Neuron (in vitro differentiated cells): Measurements from ENCODE around the gene TLE2.

Source experiments
- H2AFZ ChIP-seq: one replicate; pipeline ENCODE4 v1.6.1; 2013; ENCODE audit warnings: low read depth, mild to moderate bottlenecking, inconsistent platforms, low read length, moderate library complexity
- H3K27me3 ChIP-seq: one replicate; pipeline ENCODE4 v1.6.1; 2013; ENCODE audit warnings: low read length; ENCODE audit not compliant: insufficient read depth
- H3K36me3 ChIP-seq: one replicate; pipeline ENCODE4 v1.6.1; 2013; ENCODE audit warnings: low read length; ENCODE audit not compliant: insufficient read depth
- H3K4me1 ChIP-seq: one replicate; pipeline ENCODE4 v1.6.1; 2013; ENCODE audit warnings: low read length; ENCODE audit not compliant: insufficient read depth
- H3K4me3 ChIP-seq: 2 replicates; pipeline ENCODE4 v1.5.1; 2013; ENCODE audit warnings: mild to moderate bottlenecking, low read length, moderate library complexity
- H3K9me3 ChIP-seq: one replicate; pipeline ENCODE4 v1.6.1; 2013; ENCODE audit warnings: low read length

TLE2 gene

DNA sequence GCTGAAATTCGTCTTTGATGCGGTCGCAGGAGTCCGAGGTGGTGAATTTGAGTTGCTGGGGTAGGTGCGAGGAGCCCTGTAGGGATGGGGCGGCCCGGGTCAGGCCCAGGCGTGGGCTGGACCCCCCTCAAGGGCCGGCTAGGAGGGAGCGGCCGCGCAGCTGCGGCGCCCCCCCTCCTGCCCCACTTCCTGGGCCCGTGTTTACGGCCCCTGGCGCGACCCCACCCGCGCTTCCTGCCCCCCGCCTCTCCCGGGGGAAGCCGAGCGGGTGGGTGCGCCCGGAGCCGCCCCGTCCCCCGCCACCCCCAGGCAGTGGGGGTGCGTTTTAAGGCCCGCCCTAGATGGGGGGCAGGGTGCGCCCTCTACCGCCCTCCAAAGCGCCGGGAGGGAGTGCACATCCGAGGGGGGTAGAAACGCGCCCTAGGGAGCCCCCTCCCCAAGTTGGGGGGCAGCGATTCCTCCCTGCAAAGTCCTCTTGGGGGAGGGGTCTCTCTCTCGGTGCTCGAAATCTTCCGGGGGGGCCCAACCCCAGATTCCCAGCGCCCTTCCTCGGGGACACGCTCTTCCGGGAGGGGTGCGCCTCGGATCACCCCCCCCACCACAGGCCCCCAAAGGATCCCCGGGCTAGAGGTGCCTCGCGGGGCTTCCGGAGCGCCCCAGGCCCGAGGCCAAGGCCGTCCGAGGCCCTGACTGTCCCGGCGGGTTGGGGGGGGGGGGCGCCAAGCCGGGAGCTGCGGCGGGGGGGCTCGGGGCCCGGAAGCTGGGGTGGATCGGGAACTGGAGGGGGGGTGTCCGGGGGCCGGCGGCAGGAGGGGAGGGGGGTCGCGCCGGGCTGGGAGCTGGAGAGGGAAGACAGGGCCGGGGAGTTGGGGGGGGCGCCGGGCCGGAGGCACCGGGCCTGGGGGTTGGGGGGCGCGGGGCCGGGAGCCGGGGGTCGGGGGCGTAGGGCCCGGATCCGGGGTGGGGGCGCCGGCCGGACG lies 32.4 kb upstream of the TLE2 start:
- Histone ChIP-seq H3K9me3 (no peaks in the 10 kb centered on the region), H3K4me1 (peaks cover 13% of the 10 kb centered on the region), H3K27me3 (peaks cover 3% of the 10 kb centered on the region), H3K4me3 (peak overlapping the region; percentile 64), H3K36me3 (peaks cover 22% of the 10 kb centered on the region), H2AFZ (no peak overlapping the region)

DNA sequence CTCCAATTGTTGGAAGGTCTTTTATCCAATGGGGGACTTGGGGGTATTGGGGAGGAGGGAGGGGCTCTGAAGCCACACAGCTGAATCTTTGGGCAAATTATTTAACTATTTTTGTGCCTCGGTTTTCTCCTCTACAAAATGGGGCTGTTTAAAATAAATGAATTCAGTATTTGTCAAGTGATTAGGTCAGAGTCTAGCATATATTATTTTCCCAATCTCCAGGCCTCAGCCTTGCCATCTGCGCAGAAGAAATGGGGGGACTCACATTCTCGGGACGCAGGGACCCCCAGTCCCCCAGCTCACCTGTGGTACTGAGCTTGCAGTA lies 31.7 kb upstream of the TLE2 start:
- H3K27me3 ChIP-seq: peaks cover 3% of the 10 kb centered on the region
- H3K4me3 ChIP-seq: peak overlapping the region; percentile 64
- H3K4me1 ChIP-seq: peaks cover 15% of the 10 kb centered on the region
- H3K36me3 ChIP-seq: peaks cover 25% of the 10 kb centered on the region
- H2AFZ ChIP-seq: no peak overlapping the region
- H3K9me3 ChIP-seq: no peaks in the 10 kb centered on the region

DNA sequence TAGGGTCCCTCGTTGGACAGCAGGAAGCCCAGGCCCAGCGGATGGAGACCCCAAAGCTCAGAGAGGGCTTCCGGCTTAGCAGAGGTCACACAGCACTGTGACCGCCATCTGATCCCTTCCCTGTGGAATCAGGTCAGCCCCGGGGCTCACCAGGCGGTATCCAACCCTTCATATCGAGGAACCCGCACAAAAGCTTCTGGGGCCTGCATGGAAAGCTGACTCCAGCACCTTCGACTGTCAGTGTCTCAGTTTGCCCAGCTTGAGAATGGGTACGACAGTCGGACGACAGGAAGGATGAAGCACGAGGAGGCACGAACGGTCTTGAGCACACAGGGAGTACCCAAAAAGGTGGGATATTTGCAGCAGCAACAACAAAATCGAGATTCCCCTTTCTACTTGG lies 30.6 kb upstream of the TLE2 start:
- peaks cover 32% of the 10 kb centered on the region for H3K36me3 ChIP-seq
- H3K4me1 ChIP-seq: peaks cover 15% of the 10 kb centered on the region
- H2AFZ ChIP-seq: no peak overlapping the region

DNA sequence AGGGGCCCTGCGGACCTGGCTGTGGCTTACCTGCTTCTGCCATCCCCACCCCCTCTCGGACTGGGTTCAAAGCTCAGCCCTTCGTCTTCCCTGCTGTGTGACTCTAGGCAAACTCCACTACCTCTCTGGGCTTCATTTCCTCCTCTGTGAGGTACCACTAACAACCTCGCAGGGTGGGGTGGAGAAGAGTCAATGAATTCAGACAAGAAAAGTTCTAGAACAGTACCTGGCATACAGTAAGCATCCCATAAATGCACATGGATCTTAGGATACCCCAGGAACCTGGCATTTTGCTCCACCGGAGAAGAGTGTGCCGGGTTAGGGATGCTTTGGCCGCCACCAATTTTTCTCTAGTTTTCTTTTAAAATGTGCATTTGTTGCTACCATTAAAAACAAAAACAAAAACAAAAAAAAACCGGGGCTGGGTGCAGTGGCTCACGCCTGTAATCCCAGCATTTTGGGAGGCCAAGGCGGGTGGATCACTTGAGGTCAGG lies 29.8 kb upstream of the TLE2 start:
- Histone ChIP-seq H3K9me3 (no peaks in the 10 kb centered on the region), H3K27me3 (no peaks in the 10 kb centered on the region), H3K36me3 (peaks cover 37% of the 10 kb centered on the region), H3K4me3 (no peak overlapping the region), H2AFZ (no peak overlapping the region), H3K4me1 (peaks cover 15% of the 10 kb centered on the region)

More for the DNA sequence above, 30.6 kb upstream of the TLE2 start:
- peaks cover 3% of the 10 kb centered on the region for H3K27me3 ChIP-seq
- no peak overlapping the region for H3K4me3 ChIP-seq
- H3K9me3 ChIP-seq: no peaks in the 10 kb centered on the region

DNA sequence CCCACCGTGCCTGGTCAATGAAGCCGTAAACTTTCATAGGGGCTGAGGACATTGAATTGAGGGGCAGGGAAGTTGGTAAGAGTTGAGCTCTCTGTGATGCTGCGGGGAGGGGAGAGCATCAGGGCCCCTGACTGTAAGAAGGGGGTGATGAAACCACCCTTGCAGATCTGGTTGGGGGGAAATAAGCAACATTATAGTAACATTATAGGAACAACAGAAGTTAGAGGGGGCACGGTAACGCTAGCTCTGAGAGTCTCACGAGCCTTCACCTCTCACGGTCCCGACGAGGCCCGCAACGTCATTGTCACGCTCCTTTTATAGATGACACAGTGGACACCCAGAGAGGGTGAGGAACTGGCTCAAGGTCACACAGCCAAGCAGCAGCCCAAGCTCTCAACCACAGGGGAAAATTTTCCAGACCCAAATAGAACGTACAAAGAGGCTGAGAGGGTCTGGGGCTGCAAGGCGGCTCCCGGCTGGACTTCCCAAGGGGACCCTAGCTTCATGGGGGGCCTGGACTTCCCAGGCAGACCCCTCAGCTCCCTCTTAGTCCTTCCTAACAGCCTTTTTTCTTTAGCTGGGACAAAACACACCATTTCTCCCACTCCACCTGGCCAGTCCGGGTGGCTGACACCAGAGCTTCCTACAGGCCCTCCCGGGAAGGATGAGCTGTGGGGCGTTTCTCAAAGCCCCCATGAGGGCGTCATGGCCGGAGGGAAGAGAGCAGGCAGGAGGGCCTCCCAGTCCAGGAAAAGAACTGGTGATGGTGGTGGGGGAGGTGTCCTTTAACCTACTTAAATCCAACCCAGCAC lies 29.1 kb upstream of the TLE2 start:
- Histone ChIP-seq H2AFZ (no peak overlapping the region), H3K9me3 (no peaks in the 10 kb centered on the region), H3K4me1 (peaks cover 17% of the 10 kb centered on the region), H3K36me3 (peaks cover 38% of the 10 kb centered on the region), H3K4me3 (no peak overlapping the region), H3K27me3 (no peaks in the 10 kb centered on the region)

DNA sequence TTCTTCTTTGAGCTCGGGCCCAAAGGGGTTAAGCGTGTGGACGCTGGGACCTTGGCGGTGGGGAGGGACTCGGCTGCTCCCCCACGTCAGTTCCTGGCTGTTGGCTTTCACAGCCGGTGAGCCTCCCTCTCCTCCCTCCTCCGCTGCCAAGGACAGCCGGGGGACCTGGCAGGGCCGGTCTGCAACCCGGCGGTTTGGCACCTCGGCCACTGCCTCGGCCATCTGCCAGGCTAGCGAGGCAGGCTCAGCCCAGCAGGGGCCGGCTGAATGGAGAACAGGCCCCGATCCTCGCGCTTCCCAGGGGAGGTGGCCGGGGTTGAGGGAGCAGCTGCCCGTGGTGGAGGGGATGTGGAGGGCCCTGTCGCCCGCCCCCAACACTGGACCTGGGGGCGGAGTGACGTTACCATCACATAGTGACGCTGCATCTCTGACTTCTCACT lies 28.2 kb upstream of the TLE2 start:
- H3K27me3 ChIP-seq: no peaks in the 10 kb centered on the region
- H3K9me3 ChIP-seq: no peaks in the 10 kb centered on the region
- H3K4me3 ChIP-seq: no peak overlapping the region
- H2AFZ ChIP-seq: no peak overlapping the region
- peaks cover 40% of the 10 kb centered on the region for H3K36me3 ChIP-seq
- H3K4me1 ChIP-seq: peaks cover 17% of the 10 kb centered on the region

DNA sequence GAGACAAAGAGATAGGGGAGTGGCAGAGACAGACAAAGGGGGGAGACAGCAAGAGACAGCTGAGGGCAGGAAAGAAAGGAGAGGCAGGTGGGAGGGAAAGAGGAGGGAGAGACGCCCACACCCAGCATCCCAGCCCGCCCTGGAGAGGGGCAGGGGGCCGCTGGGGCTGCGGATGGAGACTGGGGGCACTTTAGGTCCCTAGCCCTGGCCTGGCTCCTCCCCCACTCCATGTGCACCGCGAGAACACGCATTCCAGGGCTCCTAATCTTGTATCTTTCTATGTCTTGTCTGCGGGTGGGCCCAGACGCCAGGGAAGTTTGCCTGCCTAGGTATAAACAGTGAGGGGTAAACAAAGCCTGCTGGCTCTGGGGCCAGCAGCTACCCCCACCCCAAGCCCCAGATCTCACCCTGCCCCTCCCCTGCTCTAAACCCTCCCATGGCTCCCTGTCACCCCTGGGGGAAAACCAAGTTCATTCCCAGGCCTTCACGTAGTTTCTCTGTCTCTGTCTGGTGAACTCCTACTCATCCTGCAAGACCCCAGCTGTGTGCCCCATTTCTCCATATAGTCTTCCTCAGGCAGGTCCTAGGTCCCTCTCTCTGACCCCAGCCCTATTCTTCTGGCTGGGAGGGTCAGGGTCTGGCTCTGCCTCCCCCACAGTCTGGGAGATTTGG lies 27.5 kb upstream of the TLE2 start:
- Histone ChIP-seq H3K4me3 (no peak overlapping the region), H3K4me1 (peaks cover 17% of the 10 kb centered on the region), H3K9me3 (no peaks in the 10 kb centered on the region), H2AFZ (no peak overlapping the region), H3K36me3 (peaks cover 40% of the 10 kb centered on the region), H3K27me3 (no peaks in the 10 kb centered on the region)

DNA sequence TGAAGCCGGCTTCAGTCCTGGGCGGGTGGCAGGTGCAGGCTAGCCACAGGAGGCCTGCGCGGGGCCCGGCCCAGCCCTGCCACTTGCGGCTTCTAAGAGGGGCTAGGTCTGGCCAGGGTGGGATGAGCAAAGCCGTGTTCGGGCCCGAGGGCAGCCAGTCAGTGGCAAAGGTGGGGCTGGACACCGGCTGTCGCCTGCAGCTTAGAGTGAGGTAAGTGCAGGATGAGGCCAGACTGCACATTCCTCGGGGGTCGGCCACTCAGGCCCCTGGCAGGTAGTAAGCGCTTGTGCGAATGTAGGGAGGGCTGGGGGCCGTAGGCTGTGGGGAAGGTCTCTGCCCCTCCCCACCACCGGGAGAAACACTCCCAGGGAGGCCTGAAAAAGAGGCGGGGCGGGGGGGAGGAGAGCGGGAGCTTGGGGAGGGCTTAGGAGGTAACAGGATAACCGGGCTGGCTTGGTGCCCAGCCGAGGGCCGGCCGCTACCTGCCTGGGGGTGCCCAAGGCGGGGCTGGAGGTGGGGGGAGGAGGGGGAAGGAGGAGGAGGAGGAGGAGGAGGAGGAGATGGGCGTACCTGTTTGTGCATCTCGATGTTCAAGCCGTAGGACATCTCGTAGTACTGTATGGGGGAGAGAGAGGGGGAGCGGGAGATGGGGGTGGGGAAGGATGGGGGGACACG lies 26.8 kb upstream of the TLE2 start:
- Histone ChIP-seq H2AFZ (no peak overlapping the region), H3K4me3 (no peak overlapping the region), H3K27me3 (no peaks in the 10 kb centered on the region), H3K36me3 (peaks cover 38% of the 10 kb centered on the region), H3K9me3 (no peaks in the 10 kb centered on the region), H3K4me1 (peaks cover 14% of the 10 kb centered on the region)

DNA sequence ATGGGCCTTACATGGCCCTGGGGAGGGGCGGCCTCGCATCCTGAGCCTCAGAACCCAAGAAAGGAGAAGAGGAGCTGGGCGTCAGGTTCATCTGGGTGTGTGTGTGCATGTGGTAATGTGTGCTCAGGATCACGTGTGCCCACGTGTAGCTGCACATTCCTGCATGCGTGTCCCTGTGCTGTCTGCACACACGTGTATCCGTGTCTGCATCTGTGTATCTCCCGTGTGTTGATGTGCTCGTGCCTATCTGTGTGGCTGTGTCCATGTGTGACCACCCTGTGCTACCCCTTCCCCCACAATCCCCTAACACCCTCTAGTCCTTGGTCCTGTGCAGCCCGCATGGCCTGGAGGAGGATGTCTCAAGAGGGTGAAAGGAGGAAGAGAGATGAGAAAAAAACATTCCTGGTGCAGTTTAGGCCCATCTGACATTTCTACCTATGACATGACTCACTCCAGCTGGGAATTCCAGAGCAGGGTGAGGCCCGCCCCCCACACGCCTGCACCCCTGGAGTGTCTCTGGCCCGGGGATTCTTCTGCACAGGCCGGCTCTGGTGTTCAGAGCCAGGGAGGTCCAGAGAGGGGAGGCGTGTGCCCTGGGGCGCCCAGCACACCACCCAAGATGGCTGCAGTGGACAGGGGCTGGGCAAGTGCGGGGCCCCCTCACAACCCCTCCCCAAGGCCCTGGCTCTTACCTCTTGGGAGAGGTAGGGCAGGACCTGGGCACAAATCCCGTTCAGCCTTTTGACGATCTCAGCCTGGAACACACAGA lies 26.1 kb upstream of the TLE2 start:
- Histone ChIP-seq H3K9me3 (no peaks in the 10 kb centered on the region), H3K27me3 (no peaks in the 10 kb centered on the region), H2AFZ (no peak overlapping the region), H3K4me3 (no peak overlapping the region), H3K36me3 (peaks cover 34% of the 10 kb centered on the region), H3K4me1 (peaks cover 14% of the 10 kb centered on the region)

DNA sequence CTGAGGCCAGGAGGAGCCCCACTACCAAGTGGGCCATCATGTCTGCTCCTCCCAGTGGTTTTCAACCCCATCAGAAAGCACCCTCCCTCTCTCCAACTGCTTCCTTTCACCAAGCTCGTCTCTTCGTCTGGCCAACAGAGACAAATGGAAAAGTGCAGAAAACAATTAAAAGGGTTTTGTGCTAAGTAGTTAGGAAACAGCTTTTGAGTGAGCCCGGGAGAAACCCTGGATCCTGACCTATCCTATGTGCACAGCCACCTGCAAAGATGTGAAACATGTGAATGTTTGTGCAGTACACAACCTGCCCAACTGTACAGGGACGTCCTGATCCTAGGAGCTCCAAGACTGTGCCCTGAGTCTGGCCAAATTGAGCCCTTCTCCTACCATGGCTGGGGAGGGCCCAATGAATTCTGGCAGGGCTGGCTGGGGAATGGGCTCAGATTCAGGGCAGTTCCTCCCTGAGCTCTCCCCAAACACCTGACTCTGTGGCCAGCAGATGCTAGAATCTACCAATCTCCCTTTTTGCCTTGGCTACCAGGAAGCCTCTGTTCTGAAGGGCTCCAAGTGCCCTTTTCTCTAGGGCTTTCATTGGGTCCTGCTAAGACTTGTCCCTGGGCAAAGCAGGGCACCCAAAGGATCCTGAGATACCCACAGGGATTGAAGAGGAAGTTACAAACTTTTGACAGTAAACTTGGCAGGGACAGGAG lies 25.3 kb upstream of the TLE2 start:
- H3K36me3 ChIP-seq: peaks cover 27% of the 10 kb centered on the region

DNA sequence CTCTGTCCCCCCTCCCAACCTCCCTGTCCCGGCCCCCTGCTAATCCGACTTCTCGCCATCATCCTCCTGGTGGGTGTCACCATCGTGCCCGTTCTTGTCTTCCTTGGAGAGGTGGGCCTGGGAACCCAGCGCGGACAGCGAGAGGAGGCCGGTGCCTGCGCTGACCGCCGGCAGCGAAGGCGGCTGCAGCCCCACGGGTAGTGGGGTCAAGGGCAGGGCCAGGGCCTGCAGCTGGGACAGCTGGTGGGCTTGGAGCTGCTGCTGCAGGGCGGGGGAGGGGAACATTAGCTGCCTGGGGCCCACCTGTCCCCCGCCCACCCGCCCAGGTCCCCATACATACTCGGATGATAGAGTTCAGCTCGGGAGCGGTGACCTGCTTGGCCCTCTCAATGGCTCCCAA lies 24.7 kb upstream of the TLE2 start:
- H2AFZ ChIP-seq: no peak overlapping the region
- H3K36me3 ChIP-seq: peaks cover 25% of the 10 kb centered on the region
- H3K27me3 ChIP-seq: no peaks in the 10 kb centered on the region
- no peaks in the 10 kb centered on the region for H3K9me3 ChIP-seq
- H3K4me1 ChIP-seq: peaks cover 14% of the 10 kb centered on the region
- H3K4me3 ChIP-seq: no peak overlapping the region

More for the DNA sequence above, 25.3 kb upstream of the TLE2 start:
- H2AFZ ChIP-seq: no peak overlapping the region
- H3K9me3 ChIP-seq: no peaks in the 10 kb centered on the region
- no peaks in the 10 kb centered on the region for H3K27me3 ChIP-seq
- peaks cover 14% of the 10 kb centered on the region for H3K4me1 ChIP-seq
- no peak overlapping the region for H3K4me3 ChIP-seq
